Measurements from ENCODE around the gene MDFI.

Gene MDFI

DNA sequence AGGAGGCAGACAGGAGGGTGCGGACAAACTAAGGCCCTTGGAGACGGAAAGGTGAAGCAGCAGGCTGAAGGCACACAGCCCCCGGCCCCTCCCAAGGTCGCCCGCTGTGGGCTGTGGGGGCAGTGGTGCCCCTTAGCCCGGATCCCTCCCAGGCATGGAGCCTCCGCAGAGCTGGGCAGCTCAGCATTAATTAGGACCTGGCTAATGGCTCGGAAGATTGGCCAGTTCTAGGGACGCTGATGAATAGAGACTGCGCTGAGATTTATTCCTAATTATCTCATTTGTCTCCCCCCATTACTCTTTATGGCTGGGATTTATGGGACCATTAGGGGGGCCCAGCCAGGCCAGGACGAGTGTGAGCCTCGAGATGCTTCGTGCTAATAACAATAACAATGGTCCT is 20.4 kb downstream of the MDFI start:
- no peak for DNase-seq
- Mint-ChIP-seq H3K27ac (no peak overlapping the region), H3K4me1 (no peaks in the 10 kb centered on the region), H3K4me3 (no peak overlapping the region), H3K9me3 (no peaks in the 10 kb centered on the region), H3K27me3 (peaks cover 77% of the 10 kb centered on the region)
- no peak for ATAC-seq

DNA sequence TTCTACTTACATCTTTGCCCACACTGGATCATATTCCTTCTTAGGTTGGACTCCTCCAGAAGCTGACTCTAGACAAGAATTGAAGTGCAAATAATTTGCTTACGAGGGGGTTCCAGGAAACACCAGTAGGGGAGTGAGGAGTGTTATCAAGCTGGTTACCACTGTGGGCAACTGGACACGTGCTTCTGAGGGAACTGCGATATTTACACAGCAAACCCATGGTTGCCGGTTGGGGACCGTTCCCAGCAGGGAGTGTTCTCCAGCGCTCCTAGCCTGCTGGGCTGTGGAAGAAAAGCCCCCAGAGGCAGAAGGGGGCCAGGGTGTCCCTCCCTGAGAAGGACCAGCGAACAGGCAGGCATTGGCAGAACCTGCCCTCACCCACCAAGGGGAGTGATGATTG is 21.7 kb downstream of the MDFI start:
- ATAC-seq (no peak), DNase-seq (no peak)
- H3K27me3 Mint-ChIP-seq, result peaks cover 81% of the 10 kb centered on the region
- no peaks in the 10 kb centered on the region for H3K4me1 Mint-ChIP-seq
- H3K4me3 Mint-ChIP-seq, result no peak overlapping the region
- H3K27ac Mint-ChIP-seq, result no peak overlapping the region
- H3K9me3 Mint-ChIP-seq, result no peaks in the 10 kb centered on the region

DNA sequence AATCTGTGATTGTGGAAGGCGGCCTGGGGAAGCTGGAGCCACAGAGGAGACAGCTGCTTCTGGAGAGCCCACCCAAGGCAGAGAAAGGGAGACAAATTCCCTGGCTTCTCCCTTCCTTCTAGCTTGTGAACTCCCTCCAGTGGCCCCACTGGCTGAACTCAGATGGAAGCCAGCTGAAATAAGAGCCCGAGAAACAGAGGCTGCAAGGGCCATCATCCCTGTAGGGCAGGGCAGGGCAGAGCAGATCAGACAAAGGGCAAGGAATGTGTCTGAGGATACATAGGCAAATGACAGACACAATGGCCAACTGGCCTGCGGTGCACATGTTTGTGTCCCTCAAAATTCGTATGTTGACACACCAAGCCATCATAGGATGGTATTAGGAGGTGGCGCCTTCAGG is 25.3 kb downstream of the MDFI start:
- H3K27me3 Mint-ChIP-seq, result peaks cover 61% of the 10 kb centered on the region
- H3K4me1 Mint-ChIP-seq, result no peaks in the 10 kb centered on the region
- no peaks in the 10 kb centered on the region for H3K9me3 Mint-ChIP-seq
- ATAC-seq (no peak), DNase-seq (no peak)
- no peak overlapping the region for H3K27ac Mint-ChIP-seq
- H3K4me3 Mint-ChIP-seq, result no peak overlapping the region

DNA sequence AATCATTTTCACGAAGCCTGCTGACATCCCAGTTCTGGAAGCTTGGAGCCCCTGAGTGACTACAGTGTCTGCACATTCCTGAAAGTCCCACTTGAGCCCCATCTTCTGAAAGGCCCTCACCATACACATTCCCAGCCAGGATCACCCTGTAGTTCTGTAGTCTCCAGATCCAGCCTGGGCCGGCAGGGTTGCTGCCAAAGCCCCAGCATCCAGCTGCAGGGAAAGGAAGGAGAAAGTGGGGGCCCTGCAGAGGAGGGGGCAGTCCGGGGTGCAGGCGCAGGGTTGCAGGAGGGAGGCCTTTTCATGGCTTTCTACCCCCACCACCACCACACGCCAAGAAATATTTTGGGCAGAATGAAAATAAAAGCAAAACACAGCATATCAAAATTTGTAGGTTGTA is 26.0 kb downstream of the MDFI start:
- H3K27me3 Mint-ChIP-seq, result peaks cover 54% of the 10 kb centered on the region
- DNase-seq (no peak), ATAC-seq (no peak)
- no peaks in the 10 kb centered on the region for H3K9me3 Mint-ChIP-seq
- H3K4me1 Mint-ChIP-seq, result no peaks in the 10 kb centered on the region
- H3K4me3 Mint-ChIP-seq, result no peak overlapping the region
- H3K27ac Mint-ChIP-seq, result no peak overlapping the region

DNA sequence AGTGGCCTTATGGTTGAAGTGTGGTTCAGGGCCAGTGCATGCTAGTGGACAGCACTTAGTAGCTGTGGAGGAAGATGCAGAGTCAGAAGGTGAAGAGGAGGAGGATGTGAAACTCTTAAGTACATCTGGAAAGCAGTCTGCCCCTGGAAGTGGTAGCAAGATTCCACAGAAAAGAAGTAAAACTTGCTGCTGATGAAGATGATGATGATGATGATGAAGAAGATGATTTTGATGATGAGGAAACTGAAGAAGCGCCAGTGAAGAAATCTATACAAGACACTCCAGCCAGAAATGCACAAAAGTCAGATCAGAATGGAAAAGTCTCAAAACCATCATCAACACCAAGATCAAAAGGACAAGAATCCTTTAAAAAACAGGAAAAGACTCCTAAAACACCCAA is 28.9 kb downstream of the MDFI start:
- Mint-ChIP-seq H3K27ac (no peak overlapping the region), H3K27me3 (peaks cover 52% of the 10 kb centered on the region), H3K4me1 (no peaks in the 10 kb centered on the region), H3K4me3 (no peak overlapping the region), H3K9me3 (no peaks in the 10 kb centered on the region)
- DNase-seq (no peak), ATAC-seq (no peak)

DNA sequence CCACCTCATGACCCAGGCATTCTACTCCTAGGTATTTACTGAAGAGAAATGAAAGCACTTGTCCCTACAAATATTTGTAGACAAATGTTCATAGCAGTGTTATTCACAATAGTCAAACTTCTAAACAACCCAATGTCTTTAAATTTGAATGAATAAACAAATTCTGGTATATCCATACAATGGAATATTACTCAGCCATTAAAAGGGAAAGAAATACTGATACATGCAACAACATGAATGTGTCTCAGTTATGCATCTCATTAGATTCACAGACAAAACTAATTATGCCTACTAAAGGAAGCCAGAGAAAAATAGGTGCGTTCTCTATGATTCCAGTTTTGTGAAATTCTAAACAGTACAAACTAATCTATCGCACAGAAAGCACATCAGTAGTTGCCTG is 30.7 kb downstream of the MDFI start:
- H3K27me3 Mint-ChIP-seq, result peaks cover 39% of the 10 kb centered on the region
- H3K4me1 Mint-ChIP-seq, result no peaks in the 10 kb centered on the region
- ATAC-seq (no peak), DNase-seq (no peak)
- H3K9me3 Mint-ChIP-seq, result no peaks in the 10 kb centered on the region
- H3K4me3 Mint-ChIP-seq, result no peak overlapping the region
- no peak overlapping the region for H3K27ac Mint-ChIP-seq

DNA sequence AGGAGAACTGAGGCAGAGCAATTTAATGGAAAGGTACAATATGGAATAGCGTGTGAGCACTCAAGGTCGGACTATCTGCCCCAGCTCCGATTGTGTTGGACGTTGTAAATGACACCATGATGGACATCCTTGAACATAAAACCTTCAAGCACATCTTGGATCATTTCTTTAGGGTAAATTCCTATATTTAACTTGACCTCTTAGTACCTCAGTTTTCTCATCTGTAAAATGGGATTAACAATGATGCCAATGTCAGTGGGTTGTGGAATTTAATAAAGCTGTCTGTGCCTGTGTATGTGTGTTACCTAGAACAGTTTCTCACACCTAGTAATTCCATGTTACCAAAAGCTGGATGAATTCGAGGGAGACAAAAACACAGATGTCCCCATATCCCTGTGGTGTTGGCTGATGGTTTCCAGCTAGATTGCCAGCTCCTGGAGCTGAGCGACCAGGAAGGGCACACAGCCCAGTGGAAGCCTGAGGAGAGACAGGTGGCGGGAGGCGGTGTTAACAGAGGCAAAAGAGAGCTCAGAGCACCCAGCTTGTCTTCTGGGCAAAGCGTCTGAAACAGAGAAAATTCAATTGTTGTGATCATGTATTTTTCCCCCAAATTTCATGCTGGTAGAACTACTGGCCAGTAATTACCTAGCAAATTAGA is 32.6 kb downstream of the MDFI start:
- no peak overlapping the region for H3K27ac Mint-ChIP-seq

DNA sequence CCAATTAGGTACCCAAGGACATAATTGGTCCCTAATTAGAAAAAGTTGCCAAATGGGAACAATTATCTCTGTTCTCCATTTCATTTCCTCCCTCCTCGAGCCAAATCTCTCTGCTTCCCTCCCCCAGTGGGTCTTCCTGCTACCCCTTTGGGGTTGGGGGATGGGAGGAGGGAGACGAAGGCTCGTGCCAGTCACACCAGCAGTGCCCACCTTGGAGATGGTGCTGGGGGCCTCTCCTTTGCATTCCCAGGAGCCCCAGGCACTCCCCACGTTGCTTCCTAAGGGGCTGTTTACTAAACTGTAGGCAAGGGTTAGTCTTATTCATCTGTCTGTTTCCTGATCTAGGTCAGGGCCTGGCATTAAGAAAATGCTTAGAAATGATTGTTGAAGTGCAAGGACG is 33.1 kb downstream of the MDFI start:
- peaks cover 42% of the 10 kb centered on the region for H3K27me3 Mint-ChIP-seq
- no peaks in the 10 kb centered on the region for H3K4me1 Mint-ChIP-seq
- no peak overlapping the region for H3K4me3 Mint-ChIP-seq
- no peaks in the 10 kb centered on the region for H3K9me3 Mint-ChIP-seq
- ATAC-seq (no peak), DNase-seq (no peak)
- no peak overlapping the region for H3K27ac Mint-ChIP-seq

More for the DNA sequence above, 32.6 kb downstream of the MDFI start:
- ATAC-seq (no peak), DNase-seq (no peak)
- H3K4me1 Mint-ChIP-seq, result no peaks in the 10 kb centered on the region
- no peaks in the 10 kb centered on the region for H3K9me3 Mint-ChIP-seq
- H3K27me3 Mint-ChIP-seq, result peaks cover 42% of the 10 kb centered on the region
- no peak overlapping the region for H3K4me3 Mint-ChIP-seq

DNA sequence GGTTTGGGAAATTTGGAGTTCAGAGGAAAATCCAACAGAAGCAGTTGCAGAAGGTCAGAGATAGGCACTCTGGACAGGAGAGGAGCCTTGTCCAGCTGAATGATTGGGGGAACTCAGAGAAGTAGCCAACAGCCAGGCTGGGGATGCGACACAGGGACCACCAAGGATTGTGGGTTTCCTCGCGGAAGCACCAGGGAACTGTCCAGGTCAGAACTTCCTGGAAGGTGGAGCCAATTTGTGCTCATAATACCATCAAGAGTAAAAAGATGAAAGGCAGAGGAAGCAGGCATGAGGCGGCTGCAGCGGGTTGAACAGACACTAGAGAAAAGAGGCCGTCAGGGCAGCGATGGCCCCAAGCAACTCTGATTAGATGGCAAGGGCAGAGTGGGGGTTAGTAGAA is 33.7 kb downstream of the MDFI start:
- no peak for ATAC-seq
- no peak for DNase-seq
- Mint-ChIP-seq H3K4me3 (no peak overlapping the region), H3K27ac (no peak overlapping the region), H3K4me1 (no peaks in the 10 kb centered on the region), H3K27me3 (peaks cover 42% of the 10 kb centered on the region), H3K9me3 (no peaks in the 10 kb centered on the region)

DNA sequence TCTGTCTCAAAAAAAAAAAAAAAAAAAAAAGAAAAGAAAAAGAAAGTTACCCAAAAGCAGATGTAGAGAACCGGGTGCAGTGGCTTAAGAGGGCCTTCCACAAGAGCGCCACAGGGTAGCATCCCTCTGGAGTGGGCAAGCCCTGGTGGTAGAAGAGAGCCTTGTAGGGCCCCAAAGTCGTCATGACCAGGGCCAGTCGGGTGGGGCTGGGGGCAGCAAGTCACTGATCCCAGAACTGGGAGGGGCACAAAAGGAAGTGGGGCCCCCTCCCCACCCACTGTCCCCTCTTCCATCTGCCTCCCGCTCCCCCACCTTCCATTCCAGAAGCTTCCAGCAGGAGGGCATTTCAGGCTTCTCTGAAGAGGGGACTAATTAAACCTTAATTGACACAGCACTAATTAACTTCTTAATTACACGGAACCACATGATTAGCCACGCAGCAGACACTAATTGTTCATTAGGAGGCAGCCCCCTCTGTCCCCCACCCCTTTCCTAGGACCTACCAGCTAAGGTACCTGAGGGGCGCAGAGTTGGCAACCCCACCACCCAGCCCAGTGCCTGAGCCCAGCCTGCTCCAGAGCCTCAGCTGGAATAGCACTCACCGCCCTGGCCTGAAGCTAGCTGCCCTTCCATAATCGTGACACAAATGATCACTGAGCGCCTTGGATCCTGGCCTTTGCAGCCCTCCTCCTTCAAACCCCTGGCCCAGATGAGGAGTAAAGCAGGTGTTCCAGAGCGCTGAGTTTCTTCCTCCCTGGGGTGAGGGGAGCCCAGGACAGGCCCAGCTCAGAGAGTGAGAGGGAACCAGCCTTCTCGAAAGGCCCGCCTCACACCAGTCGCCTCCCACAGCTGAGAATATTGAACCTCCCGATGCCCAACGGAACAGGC is 34.8 kb downstream of the MDFI start:
- Mint-ChIP-seq H3K4me1 (no peaks in the 10 kb centered on the region), H3K27me3 (peaks cover 38% of the 10 kb centered on the region), H3K27ac (no peak overlapping the region), H3K9me3 (no peaks in the 10 kb centered on the region), H3K4me3 (no peak overlapping the region)
- DNase-seq, result no peak
- ATAC-seq, result no peak

DNA sequence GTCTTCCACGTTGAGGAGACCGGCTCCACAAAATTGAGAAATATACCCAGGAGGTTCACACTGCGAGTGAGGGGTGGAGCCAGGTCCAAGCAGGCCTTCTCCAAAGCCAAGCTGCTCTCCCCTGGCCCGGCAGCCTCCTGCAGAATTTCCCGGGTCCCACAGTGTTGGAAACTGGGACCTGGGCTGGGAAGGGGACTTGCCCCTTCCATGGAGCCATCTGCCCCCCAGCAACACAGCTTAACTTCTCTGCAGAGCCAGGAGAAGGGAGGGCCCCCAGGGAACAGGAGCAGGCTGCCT is 35.4 kb downstream of the MDFI start:
- Mint-ChIP-seq H3K4me1 (no peaks in the 10 kb centered on the region), H3K4me3 (no peak overlapping the region), H3K27me3 (peaks cover 35% of the 10 kb centered on the region), H3K27ac (no peak overlapping the region), H3K9me3 (no peaks in the 10 kb centered on the region)
- no peak for ATAC-seq
- DNase-seq, result no peak

DNA sequence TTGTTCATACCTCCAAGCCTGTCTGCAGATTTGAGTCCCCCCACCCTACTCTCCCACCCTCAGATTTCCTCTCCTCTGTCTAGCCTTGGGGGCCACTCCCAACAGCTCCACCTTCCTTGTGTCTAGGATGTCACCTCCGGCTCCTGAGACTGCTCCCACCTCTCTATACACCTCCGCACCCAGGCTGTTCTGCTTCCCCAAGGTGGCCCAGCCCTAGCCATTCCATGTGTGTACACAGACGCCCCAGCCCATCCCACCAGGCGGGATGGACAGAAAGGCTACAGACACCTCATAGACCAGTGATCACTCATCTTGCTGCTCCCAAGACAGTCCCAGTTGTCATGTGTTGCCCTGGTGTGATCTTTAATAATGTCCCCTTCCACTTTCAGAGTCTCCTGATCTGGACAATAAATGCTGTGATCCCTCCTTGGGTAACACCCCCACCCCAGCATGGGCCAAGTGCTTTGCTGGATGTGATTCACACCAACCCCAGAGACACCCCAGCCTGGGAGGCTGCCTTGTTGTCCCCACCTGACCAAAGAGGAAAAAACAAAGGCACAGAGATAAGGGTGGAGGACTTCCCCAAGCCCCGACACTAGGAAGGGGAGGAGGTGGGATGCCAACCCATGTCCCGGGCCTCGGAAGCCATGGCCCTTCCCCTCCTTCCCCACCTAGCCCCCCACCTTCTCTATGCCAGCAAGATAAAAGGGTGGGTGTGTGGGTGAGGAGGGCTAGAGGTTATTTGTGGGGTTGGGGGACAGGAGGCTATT is 36.1 kb downstream of the MDFI start:
- peaks cover 35% of the 10 kb centered on the region for H3K27me3 Mint-ChIP-seq
- H3K4me3 Mint-ChIP-seq, result no peak overlapping the region
- no peaks in the 10 kb centered on the region for H3K4me1 Mint-ChIP-seq
- ATAC-seq (no peak), DNase-seq (no peak)
- H3K27ac Mint-ChIP-seq, result no peak overlapping the region
- H3K9me3 Mint-ChIP-seq, result no peaks in the 10 kb centered on the region

DNA sequence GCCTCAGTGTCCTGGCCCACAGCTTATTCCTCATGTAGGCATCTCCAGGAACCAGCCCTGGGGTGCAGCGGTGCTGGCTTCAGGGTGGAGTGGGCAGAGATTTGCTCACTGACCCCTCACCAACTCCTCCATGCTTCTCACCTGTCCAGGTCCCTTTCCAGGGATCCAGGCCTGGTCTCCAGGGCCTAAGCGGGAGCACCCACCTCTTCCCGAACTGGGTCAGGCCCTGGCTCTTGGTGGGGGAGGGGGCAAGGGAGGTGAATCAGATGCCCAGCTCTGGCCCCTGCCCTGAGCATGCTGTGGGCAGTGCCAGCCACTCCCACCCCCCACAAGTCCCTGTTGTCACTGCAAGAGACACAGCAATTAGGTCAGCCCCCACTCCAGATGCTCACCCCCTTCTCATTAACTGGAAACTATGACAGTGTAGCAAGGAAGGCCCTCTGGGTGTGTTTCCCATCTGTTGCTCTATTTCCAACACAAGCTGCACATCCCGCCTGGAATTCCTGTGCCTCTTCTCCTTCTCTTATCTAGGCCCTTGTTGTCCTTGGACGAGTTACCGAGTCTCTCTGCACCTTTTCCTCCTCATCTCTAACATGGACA is 37.0 kb downstream of the MDFI start:
- Mint-ChIP-seq H3K9me3 (no peaks in the 10 kb centered on the region), H3K4me3 (no peak overlapping the region), H3K27me3 (peaks cover 30% of the 10 kb centered on the region), H3K27ac (no peak overlapping the region), H3K4me1 (no peaks in the 10 kb centered on the region)
- ATAC-seq (no peak), DNase-seq (no peak)

DNA sequence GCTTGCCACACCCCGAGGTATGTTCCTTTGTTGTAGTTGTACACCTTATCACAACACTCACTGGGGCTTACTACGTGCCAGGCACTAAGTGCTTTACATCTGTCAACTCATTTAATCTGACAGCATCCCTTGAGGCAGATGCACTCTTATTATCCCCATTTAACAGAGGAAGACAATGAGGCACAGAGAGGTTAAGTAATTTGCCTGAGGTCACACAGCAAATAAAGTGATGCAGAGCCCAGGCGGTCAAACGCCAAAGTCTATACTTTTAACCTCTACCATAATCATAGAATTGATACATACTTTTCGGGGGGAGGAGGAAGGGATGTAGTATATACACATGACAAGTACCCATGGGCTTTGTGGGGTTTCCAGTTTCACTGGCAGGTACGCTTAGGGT is 37.7 kb downstream of the MDFI start:
- Mint-ChIP-seq H3K4me1 (no peaks in the 10 kb centered on the region), H3K4me3 (no peak overlapping the region), H3K9me3 (no peaks in the 10 kb centered on the region), H3K27ac (peak overlapping the region in 1 of 2 donors; percentile 26), H3K27me3 (peaks cover 22% of the 10 kb centered on the region)
- ATAC-seq (no peak), DNase-seq (no peak)

DNA sequence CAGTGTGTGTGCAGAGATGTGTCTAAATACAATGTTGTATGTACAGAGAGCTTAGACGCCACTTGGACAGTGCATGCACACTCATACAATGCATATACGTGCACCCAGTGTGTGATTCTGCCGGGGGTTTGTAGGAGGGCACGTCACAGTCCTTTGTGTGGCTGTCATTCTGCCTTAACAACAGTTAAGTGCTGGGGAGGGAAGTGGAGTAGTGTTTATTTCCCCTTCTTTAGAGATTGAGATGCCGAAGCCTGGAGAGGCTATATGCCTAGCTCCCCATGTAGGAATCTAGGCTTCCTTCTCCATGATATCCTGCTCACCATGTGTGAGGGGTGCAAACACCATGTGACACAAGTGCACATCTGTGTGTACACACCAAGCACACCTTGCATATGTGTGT is 38.2 kb downstream of the MDFI start:
- peaks cover 20% of the 10 kb centered on the region for H3K27me3 Mint-ChIP-seq
- ATAC-seq (no peak), DNase-seq (no peak)
- H3K4me3 Mint-ChIP-seq, result no peak overlapping the region
- H3K27ac Mint-ChIP-seq, result no peak overlapping the region
- H3K4me1 Mint-ChIP-seq, result no peaks in the 10 kb centered on the region
- no peaks in the 10 kb centered on the region for H3K9me3 Mint-ChIP-seq

Data from stimulated activated naive CD8-positive, alpha-beta T cell treated with anti-CD3 and anti-CD28 coated beads, Interleukin-15, amount 100 ng/mL, for 72 hours (primary cell).